ENCODE measurements around the gene SEPTIN7. TPM values are rescaled to one million over a fixed set of nuclear protein-coding genes. Genes with fewer than 3 reads are reported as not detected.

SEPTIN7 gene
- total RNA-seq, 1 donor = 244 TPM

DNA sequence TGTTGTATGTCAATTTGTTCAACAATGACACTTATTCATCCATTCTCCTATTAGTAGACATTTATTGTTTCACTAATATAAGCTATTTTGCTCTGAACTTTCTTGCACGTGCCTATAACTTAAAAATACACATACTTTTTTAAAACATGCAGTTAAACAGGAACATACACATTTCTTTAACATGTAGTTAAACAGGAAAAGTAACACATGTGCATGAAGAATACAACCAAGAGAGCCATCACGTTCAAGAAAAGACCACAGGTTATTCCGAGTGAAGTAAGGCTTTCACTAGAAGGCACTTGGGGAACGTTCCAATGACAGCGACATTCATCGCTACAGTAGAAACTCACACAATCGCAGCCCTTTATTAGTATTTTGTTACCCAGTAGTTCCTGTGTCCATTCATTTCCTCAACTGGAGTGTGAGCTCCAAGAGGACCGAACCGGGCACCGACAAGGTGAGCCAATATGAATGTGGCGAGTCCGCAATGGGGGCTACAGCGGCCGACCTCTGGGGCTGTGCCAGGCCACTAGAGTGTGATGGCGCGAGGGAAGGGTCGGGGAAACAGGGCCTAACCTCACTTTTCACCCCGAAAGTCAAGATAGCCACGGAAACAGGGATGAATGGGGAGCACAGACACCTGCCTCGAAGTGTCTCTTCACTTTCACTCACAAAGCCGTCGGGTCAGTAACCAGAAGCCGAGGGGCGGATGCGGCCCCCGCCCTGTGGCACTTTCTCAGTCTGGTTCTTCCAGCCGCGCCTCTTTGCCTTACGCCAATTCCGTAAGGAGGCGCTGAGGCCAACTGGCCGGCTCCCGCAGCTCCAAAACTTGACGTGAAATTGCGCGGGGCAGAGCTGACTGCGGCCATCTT, 775 bp upstream of the SEPTIN7 start:
- DNase-seq (ENCODE audit: low read depth) = peak; percentile 91
- peak overlapping the region; percentile 92 for H3K4me3 ChIP-seq (ENCODE audit: low read depth, low read length)
- TF ChIP-seq, protein P1, sequence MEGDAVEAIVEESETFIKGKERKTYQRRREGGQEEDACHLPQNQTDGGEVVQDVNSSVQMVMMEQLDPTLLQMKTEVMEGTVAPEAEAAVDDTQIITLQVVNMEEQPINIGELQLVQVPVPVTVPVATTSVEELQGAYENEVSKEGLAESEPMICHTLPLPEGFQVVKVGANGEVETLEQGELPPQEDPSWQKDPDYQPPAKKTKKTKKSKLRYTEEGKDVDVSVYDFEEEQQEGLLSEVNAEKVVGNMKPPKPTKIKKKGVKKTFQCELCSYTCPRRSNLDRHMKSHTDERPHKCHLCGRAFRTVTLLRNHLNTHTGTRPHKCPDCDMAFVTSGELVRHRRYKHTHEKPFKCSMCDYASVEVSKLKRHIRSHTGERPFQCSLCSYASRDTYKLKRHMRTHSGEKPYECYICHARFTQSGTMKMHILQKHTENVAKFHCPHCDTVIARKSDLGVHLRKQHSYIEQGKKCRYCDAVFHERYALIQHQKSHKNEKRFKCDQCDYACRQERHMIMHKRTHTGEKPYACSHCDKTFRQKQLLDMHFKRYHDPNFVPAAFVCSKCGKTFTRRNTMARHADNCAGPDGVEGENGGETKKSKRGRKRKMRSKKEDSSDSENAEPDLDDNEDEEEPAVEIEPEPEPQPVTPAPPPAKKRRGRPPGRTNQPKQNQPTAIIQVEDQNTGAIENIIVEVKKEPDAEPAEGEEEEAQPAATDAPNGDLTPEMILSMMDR (IDR thresholded peaks at IDR 0.05; ENCODE audit: insufficient read depth, low read depth, low read length) = no peak

GRCh38 chr7:35801392-35802101, 690 bp downstream of the SEPTIN7 start:
- peak; percentile 81 for DNase-seq (ENCODE audit: low read depth)
- TF ChIP-seq, protein P1 (IDR thresholded peaks at IDR 0.05; ENCODE audit: insufficient read depth, low read depth, low read length) = peak; percentile 73
- H3K4me3 ChIP-seq (ENCODE audit: low read depth, low read length) = peak overlapping the region; percentile 92

GRCh38 chr7:35802102-35802466, 1.2 kb downstream of the SEPTIN7 start:
- TF ChIP-seq, protein P1 (IDR thresholded peaks at IDR 0.05; ENCODE audit: insufficient read depth, low read depth, low read length) = no peak

DNA sequence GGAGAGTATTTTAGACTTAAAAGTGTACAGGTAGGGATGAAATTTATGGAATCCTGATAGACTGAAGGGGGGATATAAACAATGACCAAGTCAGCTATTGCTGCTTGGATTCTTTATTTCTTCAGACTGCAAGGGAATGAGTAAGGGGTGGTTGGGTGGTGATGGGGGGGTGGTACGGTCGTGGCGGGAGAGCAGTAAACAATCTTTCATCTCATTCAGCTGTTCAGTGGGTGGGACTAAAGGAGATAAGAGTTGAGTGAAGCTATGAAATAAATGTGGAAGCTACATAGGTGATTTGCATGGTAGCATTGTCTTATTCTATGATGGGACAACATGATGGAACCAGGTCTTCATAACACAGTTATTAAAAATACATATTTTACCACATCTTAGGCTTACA, 1.8 kb downstream of the SEPTIN7 start:
- DNase-seq (ENCODE audit: low read depth) = no peak
- H3K4me3 ChIP-seq (ENCODE audit: low read depth, low read length) = peak overlapping the region; percentile 92
- TF ChIP-seq, protein P1 (IDR thresholded peaks at IDR 0.05; ENCODE audit: insufficient read depth, low read depth, low read length) = no peak

More at GRCh38 chr7:35802102-35802466, 1.2 kb downstream of the SEPTIN7 start:
- H3K4me3 ChIP-seq (ENCODE audit: low read depth, low read length) = peak overlapping the region; percentile 92
- no peak for DNase-seq (ENCODE audit: low read depth)

GRCh38 chr7:35804231-35804970, 3.5 kb downstream of the SEPTIN7 start:
- TF ChIP-seq, protein P1 (IDR thresholded peaks at IDR 0.05; ENCODE audit: insufficient read depth, low read depth, low read length) = no peak
- H3K4me3 ChIP-seq (ENCODE audit: low read depth, low read length) = peak overlapping the region; percentile 92
- no peak for DNase-seq (ENCODE audit: low read depth)

- DNase-seq (ENCODE audit: low read depth) = peak; percentile 26
- TF ChIP-seq, protein P1 (IDR thresholded peaks at IDR 0.05; ENCODE audit: insufficient read depth, low read depth, low read length) = no peak
Measured at GRCh38 chr7:35805876-35806275, 5.0 kb downstream of the SEPTIN7 start.

More at GRCh38 chr7:35805876-35806275, 5.0 kb downstream of the SEPTIN7 start:
- no peak overlapping the region for H3K4me3 ChIP-seq (ENCODE audit: low read depth, low read length)

Measured in fibroblast of villous mesenchyme (primary cell).